Fibroblast of lung (primary cell): ENCODE results near the gene PDZK1IP1.

Experiments used
- EZH2 ChIP-seq: IDR thresholded peaks from 2 replicates; pipeline ENCODE4 v1.5.1; 2012; ENCODE audit warnings: low read length, control low read depth, mild to moderate bottlenecking; ENCODE audit errors: missing control alignments
- TF ChIP-seq, protein P1 (sequence below), 2 donors: IDR thresholded peaks in 1 of 2; conservative IDR thresholded peaks in 1 of 2; 1 replicate in 1 of 2; 2 replicates in 1 of 2; pipeline ENCODE4 v1.5.1; 2011 to 2012; ENCODE audit warnings: low read length in 2 of 2, control low read depth in 1 of 2, inconsistent platforms in 1 of 2, low read depth in 1 of 2, mild to moderate bottlenecking in 1 of 2

DNA sequence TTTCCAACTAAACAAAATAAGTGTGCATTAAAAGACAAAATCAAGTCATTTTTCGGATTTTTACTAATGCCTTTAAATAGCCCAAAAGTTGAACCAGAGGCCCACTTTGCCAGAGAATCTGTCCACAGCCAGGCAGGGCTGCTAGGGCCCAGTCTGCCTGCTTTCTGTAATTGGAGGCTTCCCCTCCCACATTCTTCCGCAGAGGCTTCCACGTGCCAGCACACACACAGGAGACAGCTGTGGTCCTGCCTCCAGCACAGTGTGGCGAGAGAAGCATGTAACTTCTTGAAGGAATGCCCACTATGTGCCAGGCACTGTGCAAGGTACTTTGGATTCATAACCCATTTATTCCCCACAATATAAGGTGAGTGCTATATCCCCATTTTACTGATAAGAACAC, 11.3 kb upstream of the PDZK1IP1 start:
- TF ChIP-seq, protein P1, sequence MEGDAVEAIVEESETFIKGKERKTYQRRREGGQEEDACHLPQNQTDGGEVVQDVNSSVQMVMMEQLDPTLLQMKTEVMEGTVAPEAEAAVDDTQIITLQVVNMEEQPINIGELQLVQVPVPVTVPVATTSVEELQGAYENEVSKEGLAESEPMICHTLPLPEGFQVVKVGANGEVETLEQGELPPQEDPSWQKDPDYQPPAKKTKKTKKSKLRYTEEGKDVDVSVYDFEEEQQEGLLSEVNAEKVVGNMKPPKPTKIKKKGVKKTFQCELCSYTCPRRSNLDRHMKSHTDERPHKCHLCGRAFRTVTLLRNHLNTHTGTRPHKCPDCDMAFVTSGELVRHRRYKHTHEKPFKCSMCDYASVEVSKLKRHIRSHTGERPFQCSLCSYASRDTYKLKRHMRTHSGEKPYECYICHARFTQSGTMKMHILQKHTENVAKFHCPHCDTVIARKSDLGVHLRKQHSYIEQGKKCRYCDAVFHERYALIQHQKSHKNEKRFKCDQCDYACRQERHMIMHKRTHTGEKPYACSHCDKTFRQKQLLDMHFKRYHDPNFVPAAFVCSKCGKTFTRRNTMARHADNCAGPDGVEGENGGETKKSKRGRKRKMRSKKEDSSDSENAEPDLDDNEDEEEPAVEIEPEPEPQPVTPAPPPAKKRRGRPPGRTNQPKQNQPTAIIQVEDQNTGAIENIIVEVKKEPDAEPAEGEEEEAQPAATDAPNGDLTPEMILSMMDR (conservative IDR thresholded peaks at IDR 0.05 in 1 of 2, IDR thresholded peaks at IDR 0.05 in 1 of 2; ENCODE audit: low read depth in 1 of 2, low read length in 2 of 2): no peak
- no peak for TF ChIP-seq EZH2
